ENCODE results near the gene ZNF454.

DNA sequence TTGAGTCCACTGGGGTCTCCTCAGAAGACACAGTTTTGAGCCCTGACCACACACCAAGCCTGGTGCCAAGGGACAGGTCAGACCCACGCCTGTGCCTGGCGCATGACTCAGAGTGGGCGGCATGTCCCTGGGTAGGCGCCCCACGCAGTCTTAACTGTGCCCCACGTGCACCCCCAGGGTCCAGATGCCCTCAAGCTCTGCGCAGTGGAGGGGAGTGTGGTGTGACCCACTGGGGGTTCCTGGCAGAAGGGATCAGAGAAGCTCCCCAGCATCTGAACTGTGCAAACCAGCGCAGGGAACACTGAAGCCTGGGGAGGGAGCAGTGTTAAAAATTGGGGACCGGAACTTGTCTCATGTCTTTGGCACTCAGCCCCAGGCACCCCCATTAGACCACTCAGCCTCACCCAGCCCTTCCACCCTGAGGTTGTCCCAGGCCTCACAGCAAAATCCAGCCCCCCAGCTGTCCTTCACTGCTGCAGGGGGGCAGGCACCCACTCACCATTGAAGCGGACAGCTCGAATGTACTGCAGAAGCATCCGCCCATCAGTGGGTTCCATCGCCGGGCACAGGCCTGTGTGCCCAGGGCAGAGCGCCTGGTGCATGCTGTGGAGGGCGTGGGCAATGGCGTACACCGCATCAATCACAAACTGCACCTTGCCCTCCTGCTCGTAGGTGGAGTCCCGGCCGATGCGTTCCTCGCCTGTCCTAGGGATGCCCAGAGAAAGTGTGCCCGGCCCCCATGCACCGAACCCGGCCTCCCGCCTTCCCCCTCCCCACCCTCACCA lies 47.6 kb downstream of the ZNF454 start:
- TF ChIP-seq, protein P1, sequence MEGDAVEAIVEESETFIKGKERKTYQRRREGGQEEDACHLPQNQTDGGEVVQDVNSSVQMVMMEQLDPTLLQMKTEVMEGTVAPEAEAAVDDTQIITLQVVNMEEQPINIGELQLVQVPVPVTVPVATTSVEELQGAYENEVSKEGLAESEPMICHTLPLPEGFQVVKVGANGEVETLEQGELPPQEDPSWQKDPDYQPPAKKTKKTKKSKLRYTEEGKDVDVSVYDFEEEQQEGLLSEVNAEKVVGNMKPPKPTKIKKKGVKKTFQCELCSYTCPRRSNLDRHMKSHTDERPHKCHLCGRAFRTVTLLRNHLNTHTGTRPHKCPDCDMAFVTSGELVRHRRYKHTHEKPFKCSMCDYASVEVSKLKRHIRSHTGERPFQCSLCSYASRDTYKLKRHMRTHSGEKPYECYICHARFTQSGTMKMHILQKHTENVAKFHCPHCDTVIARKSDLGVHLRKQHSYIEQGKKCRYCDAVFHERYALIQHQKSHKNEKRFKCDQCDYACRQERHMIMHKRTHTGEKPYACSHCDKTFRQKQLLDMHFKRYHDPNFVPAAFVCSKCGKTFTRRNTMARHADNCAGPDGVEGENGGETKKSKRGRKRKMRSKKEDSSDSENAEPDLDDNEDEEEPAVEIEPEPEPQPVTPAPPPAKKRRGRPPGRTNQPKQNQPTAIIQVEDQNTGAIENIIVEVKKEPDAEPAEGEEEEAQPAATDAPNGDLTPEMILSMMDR (IDR thresholded peaks at IDR 0.05), result no peak
- TF ChIP-seq POLR2A (IDR thresholded peaks at IDR 0.05), result no peak

Data from Peyer's patch (tissue), 4 donors.